Measurements from ENCODE around the gene RBM15. TPM values are rescaled to one million over a fixed set of nuclear protein-coding genes. Genes with fewer than 3 reads are reported as not detected.

The RBM15 gene
- total and polyA plus RNA-seq, 10 donors, result 3.6 to 63.7 (median 37.5) TPM

GRCh38 chr1:110316735-110317134, 22.4 kb upstream of the RBM15 start:
- Histone ChIP-seq H3K9me3 (no peaks in the 10 kb centered on the region), H3K4me1 (peaks cover 3 to 11% (median 7%) of the 10 kb centered on the region in 6 donors), H3K36me3 (no peaks in the 10 kb centered on the region), H3K27me3 (replicated peaks in 1 of 7) (no peaks in the 10 kb centered on the region), H3K27ac (no peak overlapping the region), H3K4me3 (no peak overlapping the region)
- 81 to 94% (median 90%) methylated on average over 2 of the region's 2 CpGs for WGBS, 5 donors
- TF ChIP-seq POLR2A (IDR thresholded peaks at IDR 0.05), result no peak
- DNase-seq, result no peak
- intact Hi-C loops (cut with DNase I; ENCODE audit: low total_unique reads), result loop anchor here (10.0 kb wide), 1 partner anchor 148 kb away; no protein-coding TSS in a partner anchor

GRCh38 chr1:110318046-110318445, 21.1 kb upstream of the RBM15 start:
- Histone ChIP-seq H3K36me3 (no peaks in the 10 kb centered on the region), H3K27ac (no peak overlapping the region), H3K27me3 (replicated peaks in 1 of 7) (no peaks in the 10 kb centered on the region), H3K4me1 (no peaks in the 10 kb centered on the region), H3K4me3 (no peak overlapping the region), H3K9me3 (no peaks in the 10 kb centered on the region)
- no peak for TF ChIP-seq POLR2AphosphoS5 (IDR thresholded peaks at IDR 0.05)
- no peak for TF ChIP-seq CTCF (IDR thresholded peaks at IDR 0.05 in 8 of 11, conservative IDR thresholded peaks at IDR 0.05 in 3 of 11)
- TF ChIP-seq POLR2A (IDR thresholded peaks at IDR 0.05), result no peak
- intact Hi-C loops (cut with DNase I; ENCODE audit: low total_unique reads), result loop anchor here (10.0 kb wide), 1 partner anchor 147 kb away; no protein-coding TSS in a partner anchor
- DNase-seq, result no peak
- WGBS, 5 donors, result 82 to 97% (median 86%) methylated on average over 4 of the region's 4 CpGs

GRCh38 chr1:110319332-110320167, 19.6 kb upstream of the RBM15 start:
- no peaks in the 10 kb centered on the region for H3K4me1 ChIP-seq
- intact Hi-C loops (cut with DNase I; ENCODE audit: low total_unique reads), result loop anchor here (10.0 kb wide), 1 partner anchor 145 kb away; no protein-coding TSS in a partner anchor
- H3K36me3 ChIP-seq, result no peaks in the 10 kb centered on the region
- peak overlapping the region in 5 of 8 donors; percentile 16 to 77 (median 53) for H3K27ac ChIP-seq
- DNase-seq, result no peak
- no peaks in the 10 kb centered on the region for H3K27me3 ChIP-seq (replicated peaks in 1 of 7)
- H3K9me3 ChIP-seq, result no peaks in the 10 kb centered on the region
- peak in 2 of 11 experiments; percentile 14 to 16 for TF ChIP-seq CTCF (IDR thresholded peaks at IDR 0.05 in 8 of 11, conservative IDR thresholded peaks at IDR 0.05 in 3 of 11)
- TF ChIP-seq POLR2A (IDR thresholded peaks at IDR 0.05), result no peak
- TF ChIP-seq POLR2AphosphoS5 (IDR thresholded peaks at IDR 0.05), result no peak
- no peak overlapping the region for H3K4me3 ChIP-seq
- WGBS, 5 donors, result 74 to 89% (median 84%) methylated on average over 4 of the region's 4 CpGs

GRCh38 chr1:110320168-110320518, 19.0 kb upstream of the RBM15 start:
- Histone ChIP-seq H3K27ac (peak overlapping the region in 2 of 8 donors; percentile 72 to 77), H3K4me1 (no peaks in the 10 kb centered on the region), H3K27me3 (replicated peaks in 1 of 7) (no peaks in the 10 kb centered on the region), H3K4me3 (no peak overlapping the region), H3K36me3 (no peaks in the 10 kb centered on the region), H3K9me3 (no peaks in the 10 kb centered on the region)
- DNase-seq, result no peak
- WGBS, 5 donors, result 85 to 100% (median 95%) methylated on average over 1 of the region's 1 CpG
- TF ChIP-seq CTCF (IDR thresholded peaks at IDR 0.05 in 8 of 11, conservative IDR thresholded peaks at IDR 0.05 in 3 of 11) (no peak), POLR2A (IDR thresholded peaks at IDR 0.05) (no peak), POLR2AphosphoS5 (IDR thresholded peaks at IDR 0.05) (no peak)
- intact Hi-C loops (cut with DNase I; ENCODE audit: low total_unique reads), result no loop called here

All from spleen (tissue), 11 donors.